ENCODE results near the gene ATP1B1. TPM values are rescaled to one million over a fixed set of nuclear protein-coding genes. Genes with fewer than 3 reads are reported as not detected.

ATP1B1 gene
- total RNA-seq, 1 experiment from 2014 or later = 44.4 TPM

- Histone ChIP-seq H3T11ph (ENCODE audit: low read length) (no peak overlapping the region), H4K20me1 (ENCODE audit: control insufficient read depth, insufficient read depth, insufficient read length) (no peaks in the 10 kb centered on the region), H3K27ac (ENCODE audit: insufficient read length, low read depth, low read length) (no peak overlapping the region), H3K4me1 (ENCODE audit: insufficient read depth, low read length) (no peaks in the 10 kb centered on the region), H3K18ac (ENCODE audit: insufficient read length, low read depth, low read length) (no peak overlapping the region), H3K9me3 (ENCODE audit: control insufficient read depth, low read depth, low read length) (no peaks in the 10 kb centered on the region), H3K79me1 (ENCODE audit: insufficient read depth, low read depth, low read length, poor library complexity, severe bottlenecking) (no peaks in the 10 kb centered on the region), H3K4ac (ENCODE audit: low read depth, low read length) (no peak overlapping the region), H2BK15ac (ENCODE audit: low read depth, low read length) (no peak overlapping the region), H2BK12ac (ENCODE audit: insufficient read length, low read depth, low read length) (no peak overlapping the region), H3K4me2 (ENCODE audit: insufficient read depth, insufficient read length, low read length) (no peak overlapping the region), H2BK5ac (ENCODE audit: insufficient read length, low read length) (no peak overlapping the region), H2AFZ (ENCODE audit: low read length) (no peak overlapping the region), H3K79me2 (ENCODE audit: insufficient read depth, low read length) (no peaks in the 10 kb centered on the region), H3K23me2 (ENCODE audit: insufficient read length, low read depth, low read length, poor library complexity, severe bottlenecking) (no peaks in the 10 kb centered on the region), H4K8ac (replicated peaks; ENCODE audit: insufficient read length, low read depth, low read length) (no peak overlapping the region), H4K91ac (ENCODE audit: insufficient read length, low read depth, low read length) (no peak overlapping the region), H3K27me3 (ENCODE audit: insufficient read depth, low read length) (no peaks in the 10 kb centered on the region), H2BK120ac (ENCODE audit: low read depth, low read length, poor library complexity, severe bottlenecking) (no peak overlapping the region), H3K23ac (ENCODE audit: insufficient read length, low read depth, low read length) (no peak overlapping the region), H3K14ac (ENCODE audit: insufficient read depth, low read length) (no peak overlapping the region), H2BK20ac (ENCODE audit: low read depth, low read length, poor library complexity, severe bottlenecking) (no peak overlapping the region), H2AK5ac (ENCODE audit: insufficient read length, low read length) (no peak overlapping the region), H3K56ac (ENCODE audit: insufficient read length, low read depth, low read length) (no peak overlapping the region), H4K5ac (ENCODE audit: insufficient read length, low read depth, low read length) (no peak overlapping the region), H3K9ac (ENCODE audit: extremely low read depth, insufficient read length, low read length) (no peak overlapping the region)
- Mint-ChIP-seq H3K27ac (no peak overlapping the region), H3K4me3 (no peak overlapping the region), H3K9me3 (no peaks in the 10 kb centered on the region), H3K4me1 (peaks cover 6 to 8% of the 10 kb centered on the region in 2 experiments), H3K36me3 (ENCODE audit: insufficient read depth in 1 of 3, low read depth in 3 of 3) (no peaks in the 10 kb centered on the region), H3K27me3 (ENCODE audit: low read depth) (no peaks in the 10 kb centered on the region)
- no peak for TF ChIP-seq CTCF (conservative IDR thresholded peaks at IDR 0.05)
- DNase-seq = no peak
- WGBS (ENCODE audit: extremely low coverage, insufficient read length, low lambda C conversion rate) = no CpG with 5 or more reads among the region's 4 CpGs
Measured at GRCh38 chr1:169090900-169091311, 15.6 kb upstream of the ATP1B1 start.

Measured in H9 (cell line).